ENCODE results near the gene PRIMPOL.
A peak's percentile ranks its signal among the peaks of the same experiment; 100 is the strongest.

The PRIMPOL gene

GRCh38 chr4:184715526-184715925 is 66.0 kb downstream of the PRIMPOL start:
- Histone ChIP-seq H3K9me3 (ENCODE audit: control insufficient read depth, insufficient read depth, low read depth, low read length) (no peaks in the 10 kb centered on the region), H3K4me1 (ENCODE audit: control insufficient read depth, insufficient read depth, low read length) (no peaks in the 10 kb centered on the region), H3K4me3 (ENCODE audit: low read depth, low read length) (no peak overlapping the region), H3K27ac (ENCODE audit: low read depth, low read length) (no peak overlapping the region), H3K27me3 (ENCODE audit: control insufficient read depth, insufficient read depth, low read length) (no peaks in the 10 kb centered on the region), H3K9ac (ENCODE audit: low read length) (no peak overlapping the region), H3K36me3 (ENCODE audit: control insufficient read depth, insufficient read depth, low read length) (peaks cover 98% of the 10 kb centered on the region)

- H3K27me3 ChIP-seq (ENCODE audit: control insufficient read depth, insufficient read depth, low read length) = no peaks in the 10 kb centered on the region
- peaks cover 91% of the 10 kb centered on the region for H3K36me3 ChIP-seq (ENCODE audit: control insufficient read depth, insufficient read depth, low read length)
- H3K4me1 ChIP-seq (ENCODE audit: control insufficient read depth, insufficient read depth, low read length) = no peaks in the 10 kb centered on the region
- no peak overlapping the region for H3K27ac ChIP-seq (ENCODE audit: low read depth, low read length)
- H3K9ac ChIP-seq (ENCODE audit: low read length) = no peak overlapping the region
- H3K4me3 ChIP-seq (ENCODE audit: low read depth, low read length) = no peak overlapping the region
- H3K9me3 ChIP-seq (ENCODE audit: control insufficient read depth, insufficient read depth, low read depth, low read length) = no peaks in the 10 kb centered on the region
These were observed 69.9 kb downstream of the PRIMPOL start for GRCh38 chr4:184719407-184719806.

- Histone ChIP-seq H3K4me1 (ENCODE audit: control insufficient read depth, insufficient read depth, low read length) (no peaks in the 10 kb centered on the region), H3K36me3 (ENCODE audit: control insufficient read depth, insufficient read depth, low read length) (peaks cover 91% of the 10 kb centered on the region), H3K27ac (ENCODE audit: low read depth, low read length) (no peak overlapping the region), H3K27me3 (ENCODE audit: control insufficient read depth, insufficient read depth, low read length) (no peaks in the 10 kb centered on the region), H3K4me3 (ENCODE audit: low read depth, low read length) (no peak overlapping the region), H3K9me3 (ENCODE audit: control insufficient read depth, insufficient read depth, low read depth, low read length) (no peaks in the 10 kb centered on the region), H3K9ac (ENCODE audit: low read length) (no peak overlapping the region)
These were observed 71.7 kb downstream of the PRIMPOL start for GRCh38 chr4:184721254-184721653.

- H3K9me3 ChIP-seq (ENCODE audit: control insufficient read depth, insufficient read depth, low read depth, low read length) = no peaks in the 10 kb centered on the region
- H3K27ac ChIP-seq (ENCODE audit: low read depth, low read length) = no peak overlapping the region
- peaks cover 88% of the 10 kb centered on the region for H3K36me3 ChIP-seq (ENCODE audit: control insufficient read depth, insufficient read depth, low read length)
- H3K27me3 ChIP-seq (ENCODE audit: control insufficient read depth, insufficient read depth, low read length) = no peaks in the 10 kb centered on the region
- no peak overlapping the region for H3K4me3 ChIP-seq (ENCODE audit: low read depth, low read length)
- no peaks in the 10 kb centered on the region for H3K4me1 ChIP-seq (ENCODE audit: control insufficient read depth, insufficient read depth, low read length)
- H3K9ac ChIP-seq (ENCODE audit: low read length) = no peak overlapping the region
These were observed 73.3 kb downstream of the PRIMPOL start for GRCh38 chr4:184722798-184723197.

GRCh38 chr4:184727430-184727829 is 77.9 kb downstream of the PRIMPOL start:
- Histone ChIP-seq H3K9ac (ENCODE audit: low read length) (no peak overlapping the region), H3K9me3 (ENCODE audit: control insufficient read depth, insufficient read depth, low read depth, low read length) (no peaks in the 10 kb centered on the region), H3K36me3 (ENCODE audit: control insufficient read depth, insufficient read depth, low read length) (peaks cover 85% of the 10 kb centered on the region), H3K4me3 (ENCODE audit: low read depth, low read length) (no peak overlapping the region), H3K27ac (ENCODE audit: low read depth, low read length) (no peak overlapping the region), H3K4me1 (ENCODE audit: control insufficient read depth, insufficient read depth, low read length) (peaks cover 4% of the 10 kb centered on the region; the same call in 1 of the 2 replicates), H3K27me3 (ENCODE audit: control insufficient read depth, insufficient read depth, low read length) (no peaks in the 10 kb centered on the region)

- H3K4me3 ChIP-seq (ENCODE audit: low read depth, low read length) = no peak overlapping the region
- H3K9me3 ChIP-seq (ENCODE audit: control insufficient read depth, insufficient read depth, low read depth, low read length) = no peaks in the 10 kb centered on the region
- peaks cover 4% of the 10 kb centered on the region; the same call in 1 of the 2 replicates for H3K4me1 ChIP-seq (ENCODE audit: control insufficient read depth, insufficient read depth, low read length)
- H3K27ac ChIP-seq (ENCODE audit: low read depth, low read length) = no peak overlapping the region
- no peaks in the 10 kb centered on the region for H3K27me3 ChIP-seq (ENCODE audit: control insufficient read depth, insufficient read depth, low read length)
- H3K36me3 ChIP-seq (ENCODE audit: control insufficient read depth, insufficient read depth, low read length) = peaks cover 74% of the 10 kb centered on the region
- H3K9ac ChIP-seq (ENCODE audit: low read length) = no peak overlapping the region
These were observed 79.3 kb downstream of the PRIMPOL start for GRCh38 chr4:184728858-184729257.

GRCh38 chr4:184729946-184730345 is 80.4 kb downstream of the PRIMPOL start:
- peaks cover 10% of the 10 kb centered on the region; the same call in 1 of the 2 replicates for H3K4me1 ChIP-seq (ENCODE audit: control insufficient read depth, insufficient read depth, low read length)
- peaks cover 64% of the 10 kb centered on the region for H3K36me3 ChIP-seq (ENCODE audit: control insufficient read depth, insufficient read depth, low read length)
- no peak overlapping the region for H3K9ac ChIP-seq (ENCODE audit: low read length)
- H3K27me3 ChIP-seq (ENCODE audit: control insufficient read depth, insufficient read depth, low read length) = no peaks in the 10 kb centered on the region
- no peak overlapping the region for H3K27ac ChIP-seq (ENCODE audit: low read depth, low read length)
- no peak overlapping the region for H3K4me3 ChIP-seq (ENCODE audit: low read depth, low read length)
- H3K9me3 ChIP-seq (ENCODE audit: control insufficient read depth, insufficient read depth, low read depth, low read length) = no peaks in the 10 kb centered on the region

GRCh38 chr4:184731056-184731455 is 81.5 kb downstream of the PRIMPOL start:
- Histone ChIP-seq H3K9ac (ENCODE audit: low read length) (no peak overlapping the region), H3K36me3 (ENCODE audit: control insufficient read depth, insufficient read depth, low read length) (peaks cover 53% of the 10 kb centered on the region), H3K4me3 (ENCODE audit: low read depth, low read length) (0 out of 2 replicates have a peak overlapping the region, but pooled peaks have one; percentile 1), H3K27me3 (ENCODE audit: control insufficient read depth, insufficient read depth, low read length) (no peaks in the 10 kb centered on the region), H3K4me1 (ENCODE audit: control insufficient read depth, insufficient read depth, low read length) (peaks cover 12% of the 10 kb centered on the region; the same call in 1 of the 2 replicates), H3K27ac (ENCODE audit: low read depth, low read length) (no peak overlapping the region), H3K9me3 (ENCODE audit: control insufficient read depth, insufficient read depth, low read depth, low read length) (no peaks in the 10 kb centered on the region)

- peaks cover 45% of the 10 kb centered on the region for H3K36me3 ChIP-seq (ENCODE audit: control insufficient read depth, insufficient read depth, low read length)
- peaks cover 12% of the 10 kb centered on the region; the same call in 1 of the 2 replicates for H3K4me1 ChIP-seq (ENCODE audit: control insufficient read depth, insufficient read depth, low read length)
- H3K27ac ChIP-seq (ENCODE audit: low read depth, low read length) = no peak overlapping the region
- no peaks in the 10 kb centered on the region for H3K9me3 ChIP-seq (ENCODE audit: control insufficient read depth, insufficient read depth, low read depth, low read length)
- H3K4me3 ChIP-seq (ENCODE audit: low read depth, low read length) = peak overlapping the region; percentile 97
- no peaks in the 10 kb centered on the region for H3K27me3 ChIP-seq (ENCODE audit: control insufficient read depth, insufficient read depth, low read length)
- peak overlapping the region; percentile 96 for H3K9ac ChIP-seq (ENCODE audit: low read length)
These were observed 82.6 kb downstream of the PRIMPOL start for GRCh38 chr4:184732126-184732525.

GRCh38 chr4:184733654-184734524 is 84.4 kb downstream of the PRIMPOL start, which contains the start of gene CENPU:
Gene CENPU, minus strand, starts transcription at chr4:184734096. Its CDS starts 34 bp downstream, at chr4:184734062.
- peak within 1 kb of the TSS; percentile 97 for H3K4me3 ChIP-seq (ENCODE audit: low read depth, low read length)
- H3K9me3 ChIP-seq (ENCODE audit: control insufficient read depth, insufficient read depth, low read depth, low read length) = no peaks in the 10 kb centered on the region
- peaks cover 12% of the 10 kb centered on the region; the same call in 1 of the 2 replicates for H3K4me1 ChIP-seq (ENCODE audit: control insufficient read depth, insufficient read depth, low read length)
- H3K36me3 ChIP-seq (ENCODE audit: control insufficient read depth, insufficient read depth, low read length) = peaks cover 28% of the 10 kb centered on the region
- H3K27me3 ChIP-seq (ENCODE audit: control insufficient read depth, insufficient read depth, low read length) = no peaks in the 10 kb centered on the region
- H3K9ac ChIP-seq (ENCODE audit: low read length) = peak within 1 kb of the TSS; percentile 96
- H3K27ac ChIP-seq (ENCODE audit: low read depth, low read length) = peak within 1 kb of the TSS; percentile 83

- peaks cover 12% of the 10 kb centered on the region; the same call in 1 of the 2 replicates for H3K4me1 ChIP-seq (ENCODE audit: control insufficient read depth, insufficient read depth, low read length)
- peaks cover 2% of the 10 kb centered on the region; the same call in 1 of the 2 replicates for H3K9me3 ChIP-seq (ENCODE audit: control insufficient read depth, insufficient read depth, low read depth, low read length)
- no peaks in the 10 kb centered on the region for H3K27me3 ChIP-seq (ENCODE audit: control insufficient read depth, insufficient read depth, low read length)
- H3K36me3 ChIP-seq (ENCODE audit: control insufficient read depth, insufficient read depth, low read length) = peaks cover 19% of the 10 kb centered on the region
- H3K4me3 ChIP-seq (ENCODE audit: low read depth, low read length) = peak overlapping the region; percentile 97
- H3K9ac ChIP-seq (ENCODE audit: low read length) = peak overlapping the region; percentile 96
- no peak overlapping the region for H3K27ac ChIP-seq (ENCODE audit: low read depth, low read length)
These were observed 85.2 kb downstream of the PRIMPOL start for GRCh38 chr4:184734758-184735157.
